Suprapubic skin (tissue), 4 donors: ENCODE results near the gene PRDM7.

Source experiments
- POLR2A ChIP-seq, 2 donors: fragments of 450-650 bp; IDR thresholded peaks; one replicate each; pipeline ENCODE4 v1.6.1; 2017; ENCODE audit warnings: antibody characterized with exemption in 2 of 2, mild to moderate bottlenecking in 2 of 2, moderate library complexity in 2 of 2
- POLR2AphosphoS5 ChIP-seq, 3 donors: sonication (generic); formaldehyde crosslinking; IDR thresholded peaks; one replicate each; pipeline ENCODE4 v1.6.1; 2017; ENCODE audit warnings: antibody characterized with exemption in 3 of 3
- TF ChIP-seq, protein P1 (sequence below), 2 donors: fragments of 200-600 bp in 1 of 2; fragments of 450-650 bp in 1 of 2; sonication (generic) in 1 of 2; IDR thresholded peaks; one replicate each; pipeline ENCODE4 v1.5.1; 2016 to 2019; ENCODE audit warnings: antibody characterized with exemption in 2 of 2, mild to moderate bottlenecking in 1 of 2, moderate library complexity in 1 of 2

DNA sequence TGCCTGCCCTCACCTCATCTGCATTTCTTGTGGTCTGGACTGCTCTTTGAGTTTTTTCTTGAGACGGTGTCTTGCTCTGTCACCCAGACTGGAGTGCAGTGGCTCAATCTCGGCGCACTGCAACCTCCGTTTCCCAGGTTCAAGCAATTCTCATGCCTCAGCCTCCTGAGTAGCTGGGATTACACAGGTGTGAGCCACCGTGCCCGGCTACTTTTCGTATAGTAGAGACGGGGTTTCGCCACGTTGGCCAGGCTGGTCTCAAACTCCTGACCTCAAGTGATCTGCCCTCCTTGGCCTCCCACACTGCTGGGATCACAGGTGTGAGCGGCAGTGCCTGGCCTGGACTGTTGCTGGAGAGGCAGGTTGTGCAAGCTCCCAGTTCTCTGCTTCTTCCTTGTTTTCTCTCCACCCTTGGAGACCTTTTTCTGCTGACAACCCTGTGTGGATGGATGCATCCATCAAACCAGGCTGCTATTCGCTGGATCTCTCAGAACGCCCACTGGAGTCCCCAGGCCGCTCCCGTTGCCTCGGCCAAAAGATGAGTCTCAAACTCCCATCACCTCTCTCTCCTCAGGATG lies 35.1 kb downstream of the PRDM7 start:
- TF ChIP-seq POLR2A (IDR thresholded peaks at IDR 0.05) = no peak
- TF ChIP-seq, protein P1, sequence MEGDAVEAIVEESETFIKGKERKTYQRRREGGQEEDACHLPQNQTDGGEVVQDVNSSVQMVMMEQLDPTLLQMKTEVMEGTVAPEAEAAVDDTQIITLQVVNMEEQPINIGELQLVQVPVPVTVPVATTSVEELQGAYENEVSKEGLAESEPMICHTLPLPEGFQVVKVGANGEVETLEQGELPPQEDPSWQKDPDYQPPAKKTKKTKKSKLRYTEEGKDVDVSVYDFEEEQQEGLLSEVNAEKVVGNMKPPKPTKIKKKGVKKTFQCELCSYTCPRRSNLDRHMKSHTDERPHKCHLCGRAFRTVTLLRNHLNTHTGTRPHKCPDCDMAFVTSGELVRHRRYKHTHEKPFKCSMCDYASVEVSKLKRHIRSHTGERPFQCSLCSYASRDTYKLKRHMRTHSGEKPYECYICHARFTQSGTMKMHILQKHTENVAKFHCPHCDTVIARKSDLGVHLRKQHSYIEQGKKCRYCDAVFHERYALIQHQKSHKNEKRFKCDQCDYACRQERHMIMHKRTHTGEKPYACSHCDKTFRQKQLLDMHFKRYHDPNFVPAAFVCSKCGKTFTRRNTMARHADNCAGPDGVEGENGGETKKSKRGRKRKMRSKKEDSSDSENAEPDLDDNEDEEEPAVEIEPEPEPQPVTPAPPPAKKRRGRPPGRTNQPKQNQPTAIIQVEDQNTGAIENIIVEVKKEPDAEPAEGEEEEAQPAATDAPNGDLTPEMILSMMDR (IDR thresholded peaks at IDR 0.05) = no peak
- no peak for TF ChIP-seq POLR2AphosphoS5 (IDR thresholded peaks at IDR 0.05)
